ENCODE measurements around the gene LPXN.

LPXN gene

GRCh38 chr11:58504232-58504631 is 71.4 kb downstream of the LPXN start:
- no peak overlapping the region for H3K27ac ChIP-seq (ENCODE audit: insufficient read depth, low read length, poor library complexity, severe bottlenecking)
- no peak overlapping the region for H3K4me3 ChIP-seq (ENCODE audit: insufficient read depth, low read depth, low read length, poor library complexity, severe bottlenecking)
- H3K9me3 ChIP-seq (ENCODE audit: control insufficient read depth, low read length): no peaks in the 10 kb centered on the region
- no peaks in the 10 kb centered on the region for H3K4me1 ChIP-seq (ENCODE audit: control insufficient read depth, insufficient read depth, low read length, poor library complexity, severe bottlenecking)
- H3K27me3 ChIP-seq (replicated peaks; ENCODE audit: control insufficient read depth, insufficient read depth, low read length, poor library complexity, severe bottlenecking): no peaks in the 10 kb centered on the region
- H3K36me3 ChIP-seq (ENCODE audit: control insufficient read depth, insufficient read depth, low read length): no peaks in the 10 kb centered on the region
- no peak for DNase-seq

- no peak overlapping the region for H3K27ac ChIP-seq (ENCODE audit: insufficient read depth, low read length, poor library complexity, severe bottlenecking)
- no peaks in the 10 kb centered on the region for H3K9me3 ChIP-seq (ENCODE audit: control insufficient read depth, low read length)
- no peak for DNase-seq
- no peak overlapping the region for H3K4me3 ChIP-seq (ENCODE audit: insufficient read depth, low read depth, low read length, poor library complexity, severe bottlenecking)
- H3K36me3 ChIP-seq (ENCODE audit: control insufficient read depth, insufficient read depth, low read length): no peaks in the 10 kb centered on the region
- H3K27me3 ChIP-seq (replicated peaks; ENCODE audit: control insufficient read depth, insufficient read depth, low read length, poor library complexity, severe bottlenecking): no peaks in the 10 kb centered on the region
- H3K4me1 ChIP-seq (ENCODE audit: control insufficient read depth, insufficient read depth, low read length, poor library complexity, severe bottlenecking): no peaks in the 10 kb centered on the region
These were observed 72.2 kb downstream of the LPXN start for GRCh38 chr11:58503361-58503856.

GRCh38 chr11:58502004-58502403 is 73.7 kb downstream of the LPXN start:
- no peaks in the 10 kb centered on the region for H3K4me1 ChIP-seq (ENCODE audit: control insufficient read depth, insufficient read depth, low read length, poor library complexity, severe bottlenecking)
- no peak for DNase-seq
- no peak overlapping the region for H3K4me3 ChIP-seq (ENCODE audit: insufficient read depth, low read depth, low read length, poor library complexity, severe bottlenecking)
- no peaks in the 10 kb centered on the region for H3K9me3 ChIP-seq (ENCODE audit: control insufficient read depth, low read length)
- H3K27ac ChIP-seq (ENCODE audit: insufficient read depth, low read length, poor library complexity, severe bottlenecking): no peak overlapping the region
- no peaks in the 10 kb centered on the region for H3K36me3 ChIP-seq (ENCODE audit: control insufficient read depth, insufficient read depth, low read length)
- H3K27me3 ChIP-seq (replicated peaks; ENCODE audit: control insufficient read depth, insufficient read depth, low read length, poor library complexity, severe bottlenecking): no peaks in the 10 kb centered on the region

DNA sequence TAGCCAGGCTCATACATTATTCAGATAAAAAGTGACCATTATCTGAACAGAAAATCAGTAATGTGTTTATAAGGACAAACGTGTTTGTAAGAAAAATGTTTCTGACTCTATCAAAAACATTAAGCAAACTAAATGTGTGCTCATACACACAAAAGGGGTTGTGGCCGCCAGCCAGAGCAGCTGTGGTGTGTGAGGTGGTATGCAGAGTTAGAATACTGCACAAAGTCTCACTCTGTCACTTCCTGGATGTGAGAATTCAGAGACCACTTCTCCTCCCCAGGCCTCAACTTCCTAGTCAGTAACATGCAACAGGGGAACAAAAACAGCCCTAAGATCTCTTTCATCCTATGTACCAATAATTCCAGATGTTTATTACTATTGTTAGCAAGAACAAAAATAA is 77.2 kb downstream of the LPXN start:
- H3K9me3 ChIP-seq (ENCODE audit: control insufficient read depth, low read length): no peaks in the 10 kb centered on the region
- no peaks in the 10 kb centered on the region for H3K36me3 ChIP-seq (ENCODE audit: control insufficient read depth, insufficient read depth, low read length)
- no peak overlapping the region for H3K4me3 ChIP-seq (ENCODE audit: insufficient read depth, low read depth, low read length, poor library complexity, severe bottlenecking)
- H3K4me1 ChIP-seq (ENCODE audit: control insufficient read depth, insufficient read depth, low read length, poor library complexity, severe bottlenecking): no peaks in the 10 kb centered on the region
- no peaks in the 10 kb centered on the region for H3K27me3 ChIP-seq (replicated peaks; ENCODE audit: control insufficient read depth, insufficient read depth, low read length, poor library complexity, severe bottlenecking)
- DNase-seq: no peak
- no peak overlapping the region for H3K27ac ChIP-seq (ENCODE audit: insufficient read depth, low read length, poor library complexity, severe bottlenecking)

DNA sequence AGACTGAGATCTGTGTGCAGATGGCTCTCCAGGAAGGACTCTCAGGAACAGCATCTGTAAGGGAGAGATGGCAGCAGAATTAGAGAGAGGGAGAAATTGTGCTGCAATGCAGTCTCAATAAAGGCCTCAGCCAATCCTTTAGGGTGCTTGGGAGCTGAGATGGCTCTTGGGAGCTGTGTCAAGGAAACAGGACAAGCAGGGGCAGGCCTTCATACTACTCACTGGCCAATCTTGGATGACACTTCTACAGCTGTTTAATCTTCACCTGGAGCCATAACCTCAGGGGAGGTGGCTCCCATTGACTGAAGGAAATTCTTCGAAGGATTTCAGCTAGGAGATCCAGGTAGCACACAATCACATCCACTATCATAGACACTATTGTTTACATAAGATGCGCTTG is 77.7 kb downstream of the LPXN start:
- no peaks in the 10 kb centered on the region for H3K9me3 ChIP-seq (ENCODE audit: control insufficient read depth, low read length)
- H3K4me1 ChIP-seq (ENCODE audit: control insufficient read depth, insufficient read depth, low read length, poor library complexity, severe bottlenecking): no peaks in the 10 kb centered on the region
- DNase-seq: no peak
- no peak overlapping the region for H3K4me3 ChIP-seq (ENCODE audit: insufficient read depth, low read depth, low read length, poor library complexity, severe bottlenecking)
- H3K36me3 ChIP-seq (ENCODE audit: control insufficient read depth, insufficient read depth, low read length): no peaks in the 10 kb centered on the region
- H3K27me3 ChIP-seq (replicated peaks; ENCODE audit: control insufficient read depth, insufficient read depth, low read length, poor library complexity, severe bottlenecking): no peaks in the 10 kb centered on the region
- H3K27ac ChIP-seq (ENCODE audit: insufficient read depth, low read length, poor library complexity, severe bottlenecking): no peak overlapping the region

- no peaks in the 10 kb centered on the region for H3K27me3 ChIP-seq (replicated peaks; ENCODE audit: control insufficient read depth, insufficient read depth, low read length, poor library complexity, severe bottlenecking)
- no peaks in the 10 kb centered on the region for H3K4me1 ChIP-seq (ENCODE audit: control insufficient read depth, insufficient read depth, low read length, poor library complexity, severe bottlenecking)
- H3K9me3 ChIP-seq (ENCODE audit: control insufficient read depth, low read length): no peaks in the 10 kb centered on the region
- no peak overlapping the region for H3K27ac ChIP-seq (ENCODE audit: insufficient read depth, low read length, poor library complexity, severe bottlenecking)
- no peak overlapping the region for H3K4me3 ChIP-seq (ENCODE audit: insufficient read depth, low read depth, low read length, poor library complexity, severe bottlenecking)
- H3K36me3 ChIP-seq (ENCODE audit: control insufficient read depth, insufficient read depth, low read length): no peaks in the 10 kb centered on the region
- DNase-seq: no peak
These were observed 79.8 kb downstream of the LPXN start for GRCh38 chr11:58495906-58496305.

GRCh38 chr11:58494101-58494500 is 81.6 kb downstream of the LPXN start:
- no peaks in the 10 kb centered on the region for H3K9me3 ChIP-seq (ENCODE audit: control insufficient read depth, low read length)
- H3K27ac ChIP-seq (ENCODE audit: insufficient read depth, low read length, poor library complexity, severe bottlenecking): no peak overlapping the region
- no peaks in the 10 kb centered on the region for H3K4me1 ChIP-seq (ENCODE audit: control insufficient read depth, insufficient read depth, low read length, poor library complexity, severe bottlenecking)
- H3K4me3 ChIP-seq (ENCODE audit: insufficient read depth, low read depth, low read length, poor library complexity, severe bottlenecking): no peak overlapping the region
- DNase-seq: no peak
- no peaks in the 10 kb centered on the region for H3K27me3 ChIP-seq (replicated peaks; ENCODE audit: control insufficient read depth, insufficient read depth, low read length, poor library complexity, severe bottlenecking)
- H3K36me3 ChIP-seq (ENCODE audit: control insufficient read depth, insufficient read depth, low read length): no peaks in the 10 kb centered on the region

- Histone ChIP-seq H3K27me3 (replicated peaks; ENCODE audit: control insufficient read depth, insufficient read depth, low read length, poor library complexity, severe bottlenecking) (no peaks in the 10 kb centered on the region), H3K4me1 (ENCODE audit: control insufficient read depth, insufficient read depth, low read length, poor library complexity, severe bottlenecking) (no peaks in the 10 kb centered on the region), H3K4me3 (ENCODE audit: insufficient read depth, low read depth, low read length, poor library complexity, severe bottlenecking) (no peak overlapping the region), H3K36me3 (ENCODE audit: control insufficient read depth, insufficient read depth, low read length) (no peaks in the 10 kb centered on the region), H3K27ac (ENCODE audit: insufficient read depth, low read length, poor library complexity, severe bottlenecking) (no peak overlapping the region), H3K9me3 (ENCODE audit: control insufficient read depth, low read length) (no peaks in the 10 kb centered on the region)
- DNase-seq: no peak
These were observed 82.0 kb downstream of the LPXN start for GRCh38 chr11:58493676-58494075.

DNA sequence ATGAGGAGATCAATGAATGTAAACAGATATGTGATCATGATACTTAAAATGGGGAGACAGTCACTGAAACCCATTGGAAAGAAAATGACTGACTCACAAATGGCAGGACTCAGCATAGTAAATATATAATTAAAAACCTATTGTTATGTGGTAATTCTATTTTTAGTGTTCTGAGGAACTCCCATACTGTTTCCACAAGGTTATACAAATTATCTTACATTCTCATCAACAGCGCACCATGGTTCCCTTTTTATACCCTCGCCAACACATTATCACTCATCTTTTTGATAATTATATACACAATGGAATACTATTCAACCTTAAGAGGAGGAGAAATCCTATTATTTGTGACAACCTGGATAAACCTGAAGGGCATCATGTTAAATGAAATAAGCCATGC is 84.8 kb downstream of the LPXN start:
- no peaks in the 10 kb centered on the region for H3K36me3 ChIP-seq (ENCODE audit: control insufficient read depth, insufficient read depth, low read length)
- DNase-seq: no peak

DNA sequence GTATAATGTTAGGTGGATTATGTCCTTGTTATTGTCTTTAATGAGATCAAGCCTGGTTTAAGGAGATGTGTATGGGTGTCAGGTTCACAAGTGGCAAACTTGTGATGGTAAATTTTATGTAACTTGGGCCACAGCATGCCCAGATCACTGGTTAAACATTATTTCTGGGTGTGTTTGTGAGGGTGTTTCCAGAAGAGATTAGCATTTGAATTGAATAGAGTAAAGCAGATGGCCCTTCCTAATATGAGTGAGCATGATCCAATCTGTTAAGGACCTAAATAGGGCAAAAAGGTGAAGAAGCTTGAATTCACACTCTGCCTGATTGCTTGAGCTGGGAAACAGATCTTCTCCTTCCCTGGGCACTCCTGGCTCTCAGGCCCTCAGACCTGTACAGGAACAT is 88.5 kb downstream of the LPXN start:
- no peak for DNase-seq
- Histone ChIP-seq H3K4me1 (ENCODE audit: control insufficient read depth, insufficient read depth, low read length, poor library complexity, severe bottlenecking) (no peaks in the 10 kb centered on the region), H3K27me3 (replicated peaks; ENCODE audit: control insufficient read depth, insufficient read depth, low read length, poor library complexity, severe bottlenecking) (no peaks in the 10 kb centered on the region)

More for the DNA sequence above, 84.8 kb downstream of the LPXN start:
- Histone ChIP-seq H3K4me3 (ENCODE audit: insufficient read depth, low read depth, low read length, poor library complexity, severe bottlenecking) (no peak overlapping the region), H3K4me1 (ENCODE audit: control insufficient read depth, insufficient read depth, low read length, poor library complexity, severe bottlenecking) (no peaks in the 10 kb centered on the region), H3K9me3 (ENCODE audit: control insufficient read depth, low read length) (no peaks in the 10 kb centered on the region), H3K27ac (ENCODE audit: insufficient read depth, low read length, poor library complexity, severe bottlenecking) (no peak overlapping the region), H3K27me3 (replicated peaks; ENCODE audit: control insufficient read depth, insufficient read depth, low read length, poor library complexity, severe bottlenecking) (no peaks in the 10 kb centered on the region)

GRCh38 chr11:58485961-58486360 is 89.7 kb downstream of the LPXN start:
- no peak overlapping the region for H3K4me3 ChIP-seq (ENCODE audit: insufficient read depth, low read depth, low read length, poor library complexity, severe bottlenecking)
- H3K9me3 ChIP-seq (ENCODE audit: control insufficient read depth, low read length): no peaks in the 10 kb centered on the region
- no peak for DNase-seq
- H3K27me3 ChIP-seq (replicated peaks; ENCODE audit: control insufficient read depth, insufficient read depth, low read length, poor library complexity, severe bottlenecking): no peaks in the 10 kb centered on the region
- H3K4me1 ChIP-seq (ENCODE audit: control insufficient read depth, insufficient read depth, low read length, poor library complexity, severe bottlenecking): no peaks in the 10 kb centered on the region
- no peak overlapping the region for H3K27ac ChIP-seq (ENCODE audit: insufficient read depth, low read length, poor library complexity, severe bottlenecking)
- H3K36me3 ChIP-seq (ENCODE audit: control insufficient read depth, insufficient read depth, low read length): no peaks in the 10 kb centered on the region

More for the DNA sequence above, 88.5 kb downstream of the LPXN start:
- H3K9me3 ChIP-seq (ENCODE audit: control insufficient read depth, low read length): no peaks in the 10 kb centered on the region
- no peaks in the 10 kb centered on the region for H3K36me3 ChIP-seq (ENCODE audit: control insufficient read depth, insufficient read depth, low read length)
- no peak overlapping the region for H3K4me3 ChIP-seq (ENCODE audit: insufficient read depth, low read depth, low read length, poor library complexity, severe bottlenecking)
- H3K27ac ChIP-seq (ENCODE audit: insufficient read depth, low read length, poor library complexity, severe bottlenecking): no peak overlapping the region
